HEK293 (cell line): ENCODE results near the gene RMND5B.

Experiments
- CTCF ChIA-PET: fragments of 350-600 bp; formaldehyde crosslinking; extraction: SDS; loops from one replicate; lab custom pipeline; 2021; ENCODE audit warnings: antibody characterized with exemption; lab: Yijun Ruan, JAX
- POLR2A ChIA-PET: fragments of 300-600 bp; formaldehyde crosslinking; extraction: SDS; loops from one replicate; lab custom pipeline; 2020; ENCODE audit warnings: antibody characterized with exemption, inconsistent platforms; lab: Yijun Ruan, JAX
- H3K27ac ChIP-seq: fragments of 200-500 bp; sonication (Bioruptor generic); 2 replicates; pipeline ENCODE4 v1.5.1; 2014; ENCODE audit warnings: low read depth, low read length, control low read depth, inconsistent platforms; ENCODE audit errors: extremely low read depth
- H3K36me3 ChIP-seq, 2 experiments: fragments of 200-500 bp in 1 of 2; sonication (Bioruptor generic) in 1 of 2; 1 replicate in 1 of 2; 2 replicates in 1 of 2; pipeline ENCODE4 v1.5.1; 2014 to 2017; ENCODE audit warnings: inconsistent platforms in 2 of 2, low read length in 2 of 2; ENCODE audit not compliant: control insufficient read depth in 2 of 2, insufficient read depth in 1 of 2
- H3K4me1 ChIP-seq: fragments of 200-500 bp; sonication (Bioruptor generic); 2 replicates; pipeline ENCODE4 v1.5.1; 2014; ENCODE audit warnings: mild to moderate bottlenecking, low read length, inconsistent platforms; ENCODE audit not compliant: control insufficient read depth, insufficient read depth
- H3K4me3 ChIP-seq: 2 replicates; pipeline ENCODE4 v1.5.1; 2011; ENCODE audit warnings: low read depth, mild to moderate bottlenecking, control low read depth, low read length, moderate library complexity
- H3K9me3 ChIP-seq: fragments of 200-500 bp; sonication (Bioruptor generic); 2 replicates; pipeline ENCODE4 v1.5.1; 2014; ENCODE audit warnings: low read depth, low read length, inconsistent platforms; ENCODE audit not compliant: control insufficient read depth, insufficient read depth
- HOXA7 ChIP-seq: sonication (generic); formaldehyde crosslinking; IDR thresholded peaks from 2 replicates; pipeline ENCODE4 v1.8.1; 2022; ENCODE audit warnings: missing genetic modification reagents, borderline replicate concordance
- MYNN ChIP-seq: fragments of 450-650 bp; formaldehyde crosslinking; IDR thresholded peaks from 2 replicates; pipeline ENCODE4 v1.5.1; 2016; ENCODE audit warnings: missing biosample characterization, missing genetic modification characterization, borderline replicate concordance
- SP3 ChIP-seq: fragments of 450-650 bp; formaldehyde crosslinking; IDR thresholded peaks from 2 replicates; pipeline ENCODE4 v1.5.1; 2016; ENCODE audit warnings: missing biosample characterization, missing genetic modification characterization
- TRIM28 ChIP-seq: IDR thresholded peaks from 2 replicates; pipeline ENCODE4 v1.6.1; 2011; ENCODE audit warnings: low read length, control low read depth, borderline replicate concordance
- ZNF140 ChIP-seq: fragments of 450-650 bp; formaldehyde crosslinking; IDR thresholded peaks from 2 replicates; pipeline ENCODE4 v1.5.1; 2016; ENCODE audit warnings: missing biosample characterization, missing genetic modification characterization
- ZNF184 ChIP-seq: fragments of 450-650 bp; IDR thresholded peaks from 2 replicates; pipeline ENCODE4 v1.5.1; 2018; ENCODE audit warnings: missing biosample characterization, mild to moderate bottlenecking, missing genetic modification characterization
- ZNF24 ChIP-seq: fragments of 450-650 bp; formaldehyde crosslinking; IDR thresholded peaks from 2 replicates; pipeline ENCODE4 v1.5.1; 2016; ENCODE audit warnings: missing biosample characterization, missing genetic modification characterization
- ZNF266 ChIP-seq: fragments of 450-650 bp; formaldehyde crosslinking; IDR thresholded peaks from 2 replicates; pipeline ENCODE4 v1.5.1; 2016; ENCODE audit warnings: missing biosample characterization, missing genetic modification characterization, low read depth
- ZNF311 ChIP-seq: fragments of 450-650 bp; formaldehyde crosslinking; IDR thresholded peaks from 2 replicates; pipeline ENCODE4 v1.5.1; 2017; ENCODE audit warnings: missing biosample characterization, missing genetic modification characterization, borderline replicate concordance
- ZNF341 ChIP-seq: fragments of 450-650 bp; formaldehyde crosslinking; IDR thresholded peaks from 2 replicates; pipeline ENCODE4; 2016; ENCODE audit warnings: low read depth, missing biosample characterization, missing genetic modification characterization
- ZNF354C ChIP-seq: fragments of 450-650 bp; formaldehyde crosslinking; IDR thresholded peaks from 2 replicates; pipeline ENCODE4 v1.5.1; 2016; ENCODE audit warnings: missing biosample characterization, missing genetic modification characterization, low read depth, borderline replicate concordance
- ZNF394 ChIP-seq: fragments of 450-650 bp; formaldehyde crosslinking; IDR thresholded peaks from 2 replicates; pipeline ENCODE4 v1.5.1; 2016; ENCODE audit warnings: missing biosample characterization, missing genetic modification characterization, mild to moderate bottlenecking, moderate library complexity, borderline replicate concordance
- ZNF514 ChIP-seq: fragments of 450-650 bp; formaldehyde crosslinking; IDR thresholded peaks from 2 replicates; pipeline ENCODE4 v1.5.1; 2016; ENCODE audit warnings: missing biosample characterization, missing genetic modification characterization
- ZNF544 ChIP-seq: fragments of 450-650 bp; formaldehyde crosslinking; IDR thresholded peaks from 2 replicates; pipeline ENCODE4 v1.5.0; 2017; ENCODE audit warnings: missing biosample characterization, missing genetic modification characterization
- ZNF549 ChIP-seq: fragments of 450-650 bp; IDR thresholded peaks from 2 replicates; pipeline ENCODE4 v1.5.1; 2018; ENCODE audit warnings: missing biosample characterization, missing genetic modification characterization, mild to moderate bottlenecking, inconsistent platforms, moderate library complexity
- ZNF558 ChIP-seq: fragments of 450-650 bp; formaldehyde crosslinking; IDR thresholded peaks from 2 replicates; pipeline ENCODE4 v1.5.1; 2016; ENCODE audit warnings: missing biosample characterization, missing genetic modification characterization
- ZNF621 ChIP-seq: fragments of 450-650 bp; formaldehyde crosslinking; IDR thresholded peaks from 2 replicates; pipeline ENCODE4 v1.5.1; 2017; ENCODE audit warnings: missing biosample characterization, missing genetic modification characterization
- ZNF623 ChIP-seq: fragments of 450-650 bp; formaldehyde crosslinking; IDR thresholded peaks from 2 replicates; pipeline ENCODE4 v1.5.1; 2016; ENCODE audit warnings: missing biosample characterization, missing genetic modification characterization
- ZNF792 ChIP-seq: fragments of 450-650 bp; formaldehyde crosslinking; IDR thresholded peaks from 2 replicates; pipeline ENCODE4 v1.5.1; 2016; ENCODE audit warnings: missing biosample characterization, missing genetic modification characterization
- TF ChIP-seq, protein P1 (sequence below): fragments of 450-650 bp; formaldehyde crosslinking; IDR thresholded peaks from 2 replicates; pipeline ENCODE4 v1.5.1; 2017; ENCODE audit warnings: missing biosample characterization, missing genetic modification characterization
- TF ChIP-seq, protein P2 (sequence below): fragments of 450-650 bp; formaldehyde crosslinking; IDR thresholded peaks from 2 replicates; pipeline ENCODE4 v1.5.1; 2016; ENCODE audit warnings: missing biosample characterization, missing genetic modification characterization
- TF ChIP-seq, protein P3 (sequence below): sonication (generic); formaldehyde crosslinking; IDR thresholded peaks from 2 replicates; pipeline ENCODE4 v1.8.1; 2022; ENCODE audit warnings: mild to moderate bottlenecking, moderate library complexity, missing genetic modification reagents
- TF ChIP-seq, protein P4 (sequence below): IDR thresholded peaks from 2 replicates; pipeline ENCODE4 v1.6.1; 2011; ENCODE audit warnings: mild to moderate bottlenecking, low read depth, low read length, borderline replicate concordance

The RMND5B gene

DNA sequence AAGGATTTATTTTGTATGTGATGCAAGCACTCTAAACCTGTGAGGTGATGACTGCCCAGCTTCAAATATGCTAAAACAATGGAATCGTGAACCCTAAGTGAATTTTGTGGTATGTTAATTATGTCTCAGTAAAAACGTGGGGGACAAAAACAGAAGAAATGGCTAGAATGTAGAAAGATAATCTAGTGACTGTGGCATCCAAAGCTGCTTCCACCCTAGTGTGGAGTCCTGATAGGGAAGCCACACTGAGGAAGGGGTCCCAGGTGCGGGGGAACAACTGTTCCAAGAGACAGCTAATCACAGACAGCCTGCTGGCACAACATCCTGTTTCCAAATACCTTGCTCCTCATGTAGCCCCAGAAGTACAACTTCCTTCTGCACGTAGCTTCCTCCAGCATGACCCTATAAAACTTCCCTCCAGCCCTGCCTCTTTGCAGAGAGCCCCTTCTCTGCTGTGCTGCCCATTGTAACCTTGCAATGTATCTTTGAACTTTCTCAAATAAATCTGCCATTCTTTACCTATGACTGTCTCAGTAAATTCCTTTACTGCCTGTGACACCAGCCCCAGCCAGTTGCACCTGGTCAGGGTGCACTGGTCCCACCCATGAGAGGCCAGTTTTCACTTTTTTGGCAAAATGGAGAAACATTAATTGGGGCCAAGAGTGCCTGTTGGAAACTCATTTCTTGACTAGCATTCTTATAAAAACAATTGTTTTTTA is 51.5 kb downstream of the RMND5B start (continued):
- TF ChIP-seq MYNN (no peak), TRIM28 (no peak)
- TF ChIP-seq, protein P1, sequence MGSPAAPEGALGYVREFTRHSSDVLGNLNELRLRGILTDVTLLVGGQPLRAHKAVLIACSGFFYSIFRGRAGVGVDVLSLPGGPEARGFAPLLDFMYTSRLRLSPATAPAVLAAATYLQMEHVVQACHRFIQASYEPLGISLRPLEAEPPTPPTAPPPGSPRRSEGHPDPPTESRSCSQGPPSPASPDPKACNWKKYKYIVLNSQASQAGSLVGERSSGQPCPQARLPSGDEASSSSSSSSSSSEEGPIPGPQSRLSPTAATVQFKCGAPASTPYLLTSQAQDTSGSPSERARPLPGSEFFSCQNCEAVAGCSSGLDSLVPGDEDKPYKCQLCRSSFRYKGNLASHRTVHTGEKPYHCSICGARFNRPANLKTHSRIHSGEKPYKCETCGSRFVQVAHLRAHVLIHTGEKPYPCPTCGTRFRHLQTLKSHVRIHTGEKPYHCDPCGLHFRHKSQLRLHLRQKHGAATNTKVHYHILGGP: no peak
- TF ChIP-seq, protein P2, sequence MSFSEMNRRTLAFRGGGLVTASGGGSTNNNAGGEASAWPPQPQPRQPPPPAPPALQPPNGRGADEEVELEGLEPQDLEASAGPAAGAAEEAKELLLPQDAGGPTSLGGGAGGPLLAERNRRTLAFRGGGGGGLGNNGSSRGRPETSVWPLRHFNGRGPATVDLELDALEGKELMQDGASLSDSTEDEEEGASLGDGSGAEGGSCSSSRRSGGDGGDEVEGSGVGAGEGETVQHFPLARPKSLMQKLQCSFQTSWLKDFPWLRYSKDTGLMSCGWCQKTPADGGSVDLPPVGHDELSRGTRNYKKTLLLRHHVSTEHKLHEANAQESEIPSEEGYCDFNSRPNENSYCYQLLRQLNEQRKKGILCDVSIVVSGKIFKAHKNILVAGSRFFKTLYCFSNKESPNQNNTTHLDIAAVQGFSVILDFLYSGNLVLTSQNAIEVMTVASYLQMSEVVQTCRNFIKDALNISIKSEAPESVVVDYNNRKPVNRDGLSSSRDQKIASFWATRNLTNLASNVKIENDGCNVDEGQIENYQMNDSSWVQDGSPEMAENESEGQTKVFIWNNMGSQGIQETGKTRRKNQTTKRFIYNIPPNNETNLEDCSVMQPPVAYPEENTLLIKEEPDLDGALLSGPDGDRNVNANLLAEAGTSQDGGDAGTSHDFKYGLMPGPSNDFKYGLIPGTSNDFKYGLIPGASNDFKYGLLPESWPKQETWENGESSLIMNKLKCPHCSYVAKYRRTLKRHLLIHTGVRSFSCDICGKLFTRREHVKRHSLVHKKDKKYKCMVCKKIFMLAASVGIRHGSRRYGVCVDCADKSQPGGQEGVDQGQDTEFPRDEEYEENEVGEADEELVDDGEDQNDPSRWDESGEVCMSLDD (tag by site-specific recombination): no peak

DNA sequence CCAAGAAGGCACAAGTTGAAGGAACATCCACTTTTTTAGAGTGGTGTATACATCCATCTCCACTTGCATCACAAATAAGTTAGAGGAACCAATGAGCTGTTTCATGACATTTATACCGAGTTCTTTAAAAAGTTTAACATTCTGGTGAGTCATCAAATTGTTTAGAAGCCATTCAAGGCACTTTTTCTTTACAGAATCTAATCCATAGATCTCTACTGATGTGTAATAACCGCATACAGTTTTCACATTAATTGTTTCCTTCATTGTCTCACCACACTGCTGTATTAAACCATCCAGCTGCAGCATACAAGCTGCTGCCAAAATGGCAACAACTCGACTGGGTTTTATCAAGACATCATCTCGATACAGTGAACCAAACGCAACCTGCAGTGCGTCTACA is 55.6 kb downstream of the RMND5B start:
- Histone ChIP-seq H3K9me3 (no peaks in the 10 kb centered on the region), H3K4me1 (no peaks in the 10 kb centered on the region), H3K4me3 (no peak overlapping the region), H3K36me3 (no peaks in the 10 kb centered on the region), H3K27ac (no peak overlapping the region)
- ChIA-PET POLR2A (interaction anchor here (2.7 kb wide), 1 partner anchor 18 kb away, joined by 18 read pairs; the partner anchor contains the start of gene HNRNPAB), CTCF (interaction anchor here (0.7 to 1.3 kb wide), 3 partner anchors 11 to 111 kb away, joined by 3 read pairs; no protein-coding TSS in a partner anchor)
- TF ChIP-seq, protein P3, sequence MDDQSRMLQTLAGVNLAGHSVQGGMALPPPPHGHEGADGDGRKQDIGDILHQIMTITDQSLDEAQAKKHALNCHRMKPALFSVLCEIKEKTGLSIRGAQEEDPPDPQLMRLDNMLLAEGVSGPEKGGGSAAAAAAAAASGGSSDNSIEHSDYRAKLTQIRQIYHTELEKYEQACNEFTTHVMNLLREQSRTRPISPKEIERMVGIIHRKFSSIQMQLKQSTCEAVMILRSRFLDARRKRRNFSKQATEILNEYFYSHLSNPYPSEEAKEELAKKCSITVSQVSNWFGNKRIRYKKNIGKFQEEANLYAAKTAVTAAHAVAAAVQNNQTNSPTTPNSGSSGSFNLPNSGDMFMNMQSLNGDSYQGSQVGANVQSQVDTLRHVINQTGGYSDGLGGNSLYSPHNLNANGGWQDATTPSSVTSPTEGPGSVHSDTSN (CRISPR knock-in tag): no peak
- TF ChIP-seq ZNF558 (tag by site-specific recombination) (no peak), HOXA7 (no peak), ZNF394 (tag by site-specific recombination) (no peak), ZNF621 (no peak), ZNF549 (tag by site-specific recombination) (no peak), ZNF24 (tag by site-specific recombination) (no peak), ZNF514 (no peak), ZNF266 (tag by site-specific recombination) (no peak), SP3 (no peak), ZNF792 (tag by site-specific recombination) (no peak), ZNF341 (no peak), ZNF623 (no peak), ZNF184 (no peak), ZNF544 (tag by site-specific recombination) (no peak), ZNF140 (tag by site-specific recombination) (no peak), ZNF311 (no peak), ZNF354C (no peak)
- TF ChIP-seq, protein P4, sequence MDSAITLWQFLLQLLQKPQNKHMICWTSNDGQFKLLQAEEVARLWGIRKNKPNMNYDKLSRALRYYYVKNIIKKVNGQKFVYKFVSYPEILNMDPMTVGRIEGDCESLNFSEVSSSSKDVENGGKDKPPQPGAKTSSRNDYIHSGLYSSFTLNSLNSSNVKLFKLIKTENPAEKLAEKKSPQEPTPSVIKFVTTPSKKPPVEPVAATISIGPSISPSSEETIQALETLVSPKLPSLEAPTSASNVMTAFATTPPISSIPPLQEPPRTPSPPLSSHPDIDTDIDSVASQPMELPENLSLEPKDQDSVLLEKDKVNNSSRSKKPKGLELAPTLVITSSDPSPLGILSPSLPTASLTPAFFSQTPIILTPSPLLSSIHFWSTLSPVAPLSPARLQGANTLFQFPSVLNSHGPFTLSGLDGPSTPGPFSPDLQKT: no peak
